ENCODE results near the gene HIF1A. TPM values are rescaled to one million over a fixed set of nuclear protein-coding genes. Genes with fewer than 3 reads are reported as not detected.

The HIF1A gene
- total and polyA plus RNA-seq, 2 of the 8 experiments (the other 6 are each of a cell fraction or from before 2014, with no cell fraction given) = 54.8 to 175 TPM

DNA sequence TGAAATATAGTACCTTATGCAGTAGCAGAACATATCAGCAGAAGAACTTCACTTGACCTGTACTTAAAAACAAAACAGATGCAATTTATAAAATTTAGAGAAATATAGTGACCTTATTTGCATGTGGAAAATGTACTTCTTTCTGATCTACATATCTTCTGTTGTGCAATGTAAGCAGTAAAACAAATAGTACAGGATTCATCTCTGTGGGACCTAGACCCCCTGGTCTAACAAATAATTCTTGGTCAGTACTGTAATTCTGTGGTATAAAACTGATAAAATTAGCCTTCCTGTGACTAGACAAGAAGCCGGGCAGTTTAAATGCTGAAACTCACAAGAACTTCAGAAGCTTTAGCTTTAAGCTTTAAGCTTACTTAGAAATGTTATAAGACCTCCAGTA, 21.6 kb downstream of the HIF1A start:
- Histone ChIP-seq H3K56ac (replicated peaks; ENCODE audit: insufficient read length, low read depth, low read length) (no peak overlapping the region), H2BK12ac (ENCODE audit: low read depth, low read length) (no peak overlapping the region), H3K4me2 (ENCODE audit: insufficient read depth in 1 of 2, low read depth in 2 of 2, low read length in 2 of 2) (no peak overlapping the region), H3K23ac (ENCODE audit: insufficient read length) (no peak overlapping the region), H3K14ac (ENCODE audit: insufficient read length) (no peak overlapping the region), H2BK5ac (ENCODE audit: low read depth, low read length) (no peak overlapping the region), H3K4me1 (replicated peaks in 1 of 4; ENCODE audit: control insufficient read depth in 3 of 4, insufficient read depth in 4 of 4, low read length in 3 of 4) (peaks cover 6 to 14% (median 10%) of the 10 kb centered on the region in 4 experiments; a peak in 6 of 7 replicates), H4K20me1 (replicated peaks in 1 of 2; ENCODE audit: control insufficient read depth in 1 of 2, insufficient read depth in 2 of 2, low read length in 2 of 2) (peaks cover 26 to 40% of the 10 kb centered on the region in 2 experiments), H2AK5ac (ENCODE audit: low read depth, low read length) (no peak overlapping the region), H3K36me3 (ENCODE audit: control insufficient read depth in 2 of 4, insufficient read depth in 4 of 4, low read length in 3 of 4) (peaks cover 0 to 15% (median 4%) of the 10 kb centered on the region in 4 experiments; a peak in 5 of 8 replicates), H2BK120ac (replicated peaks; ENCODE audit: low read depth, low read length) (no peak overlapping the region), H3K23me2 (ENCODE audit: low read depth, low read length) (no peaks in the 10 kb centered on the region; the same call in 1 of the 2 replicates), H2BK20ac (ENCODE audit: low read length) (no peak overlapping the region), H3K9ac (replicated peaks in 1 of 4; ENCODE audit: extremely low read depth in 1 of 4, low read depth in 3 of 4, low read length in 3 of 4) (no peak overlapping the region), H4K8ac (ENCODE audit: extremely low read depth, insufficient read depth, low read length) (no peak overlapping the region), H3K18ac (ENCODE audit: extremely low read depth, low read length) (no peak overlapping the region), H3K27ac (ENCODE audit: low read depth, low read length) (no peak overlapping the region), H3K9me3 (ENCODE audit: insufficient read depth in 2 of 2, low read depth in 1 of 2, low read length in 1 of 2) (no peaks in the 10 kb centered on the region), H3K4me3 (ENCODE audit: extremely low read depth in 1 of 4, insufficient read depth in 2 of 4, low read depth in 3 of 4, low read length in 4 of 4) (no peak overlapping the region), H2AFZ (ENCODE audit: low read length) (no peak overlapping the region), H3K79me2 (ENCODE audit: control insufficient read depth in 1 of 2, insufficient read depth in 2 of 2, low read length in 2 of 2) (peaks cover 38 to 100% of the 10 kb centered on the region in 2 experiments), H2BK15ac (ENCODE audit: low read length) (no peak overlapping the region), H4K5ac (ENCODE audit: insufficient read length, low read depth, low read length) (no peak overlapping the region), H4K91ac (replicated peaks; ENCODE audit: insufficient read length, low read length) (no peak overlapping the region), H3K27me3 (replicated peaks in 1 of 4; ENCODE audit: control insufficient read depth in 3 of 4, extremely low read depth in 1 of 4, insufficient read depth in 3 of 4, low read length in 3 of 4) (no peaks in the 10 kb centered on the region), H3K79me1 (ENCODE audit: low read depth, low read length) (no peaks in the 10 kb centered on the region), H3K4ac (replicated peaks; ENCODE audit: insufficient read length, low read depth, low read length) (no peak overlapping the region)
- DNase-seq (ENCODE audit: low read depth in 1 of 2, low spot score in 2 of 2) (no peak), FAIRE-seq (no peak)
- no peak for TF ChIP-seq HDAC2 (IDR thresholded peaks at IDR 0.05; ENCODE audit: borderline replicate concordance in 1 of 2, low read depth in 2 of 2, low read length in 2 of 2)
- no peak for TF ChIP-seq JUN (IDR thresholded peaks at IDR 0.05; ENCODE audit: low read depth, low read length)
- CTCF ChIA-PET (ENCODE audit: partially characterized antibody) = interaction anchor here (1.1 to 3.6 kb wide), 2 partner anchors 241 to 254 kb away, joined by 3 to 14 read pairs; no protein-coding TSS in a partner anchor
- WGBS, 2 experiments (ENCODE audit: extremely low coverage in 1 of 2, insufficient coverage in 1 of 2, insufficient read length in 1 of 2, insufficient replicate concordance in 2 of 2, low coverage in 1 of 2, low lambda C conversion rate in 2 of 2, missing lambda C conversion rate in 1 of 2) = 86% methylated on average over 1 of the region's 1 CpG; no CpG with 5 or more reads in 1 of the 2 experiments
- POLR2A ChIA-PET (ENCODE audit: partially characterized antibody) = interaction anchor here (1.3 to 2.0 kb wide), 2 partner anchors 21 to 170 kb away, joined by 3 to 10 read pairs; partner anchors contain the start of gene HIF1A
